ENCODE data around the gene FAM181B.

GRCh38 chr11:82734120-82734479 lies 436 bp upstream of the FAM181B start:
- no peak for TF ChIP-seq CTCF (IDR thresholded peaks at IDR 0.05)
- TF ChIP-seq POLR2A (IDR thresholded peaks at IDR 0.05) = no peak
